ENCODE results near the gene FRMD8. TPM values are rescaled to one million over a fixed set of nuclear protein-coding genes. Genes with fewer than 3 reads are reported as not detected.

The FRMD8 gene
- total and polyA plus RNA-seq, 2 donors (not counting 3 experiments of a cell fraction or from before 2014, with no cell fraction given) = 36.4 to 53.9 TPM

- TF ChIP-seq CTCF (IDR thresholded peaks at IDR 0.05; ENCODE audit: extremely low read depth in 1 of 2, insufficient read depth in 1 of 2, low read depth in 1 of 2, low read length in 2 of 2) (no peak), POLR2AphosphoS5 (IDR thresholded peaks at IDR 0.05; ENCODE audit: insufficient read depth, low read depth, low read length) (no peak), EZH2 (IDR thresholded peaks at IDR 0.05; ENCODE audit: borderline replicate concordance, low read depth, low read length, severe bottlenecking) (no peak), MYC (IDR thresholded peaks at IDR 0.05; ENCODE audit: low read depth, low read length) (no peak), JUN (IDR thresholded peaks at IDR 0.05; ENCODE audit: borderline replicate concordance, insufficient read depth, insufficient read length, low read depth) (no peak), GATA2 (IDR thresholded peaks at IDR 0.05; ENCODE audit: insufficient read depth, insufficient read length, low read depth, low read length) (no peak), POLR2A (IDR thresholded peaks at IDR 0.05; ENCODE audit: low read depth, low read length) (no peak), FOS (IDR thresholded peaks at IDR 0.05; ENCODE audit: borderline replicate concordance, insufficient read depth, low read length) (no peak), MAX (IDR thresholded peaks at IDR 0.05; ENCODE audit: insufficient read depth, insufficient read length) (no peak)
Observed at GRCh38 chr11:65373839-65374580, 12.4 kb upstream of the FRMD8 start.

More at GRCh38 chr11:65373839-65374580, 12.4 kb upstream of the FRMD8 start:
- BruUV-seq (replicated peaks) = no TSS peak
- Histone ChIP-seq H3K9me1 (replicated peaks; ENCODE audit: control insufficient read depth, extremely low read depth, insufficient read depth, low read length) (no peaks in the 10 kb centered on the region), H3K79me2 (ENCODE audit: control insufficient read depth, insufficient read depth, low read length) (no peaks in the 10 kb centered on the region), H4K20me1 (replicated peaks; ENCODE audit: control insufficient read depth, extremely low read depth, insufficient read depth, low read length) (no peaks in the 10 kb centered on the region), H3K4me2 (ENCODE audit: insufficient read depth, low read length) (no peak overlapping the region), H3K27me3 (ENCODE audit: control insufficient read depth in 2 of 2, insufficient read depth in 2 of 2, low read length in 2 of 2) (no peaks in the 10 kb centered on the region), H3K4me3 (replicated peaks in 1 of 3; ENCODE audit: insufficient read depth in 1 of 3, low read depth in 1 of 3, low read length in 3 of 3) (no peak overlapping the region), H3K36me3 (ENCODE audit: control insufficient read depth in 2 of 2, extremely low read depth in 1 of 2, insufficient read depth in 2 of 2, low read length in 2 of 2) (no peaks in the 10 kb centered on the region), H2AFZ (ENCODE audit: low read depth, low read length) (no peak overlapping the region), H3K27ac (ENCODE audit: insufficient read depth, low read depth, low read length) (no peak overlapping the region), H3K9me3 (replicated peaks; ENCODE audit: control insufficient read depth, insufficient read depth, low read length) (no peaks in the 10 kb centered on the region), H3K4me1 (ENCODE audit: control insufficient read depth, extremely low read depth, insufficient read depth, low read length) (peaks cover 9% of the 10 kb centered on the region), H3K9ac (replicated peaks; ENCODE audit: extremely low read depth, insufficient read depth, low read length) (no peak overlapping the region)
- intact Hi-C loops (cut with micrococcal nuclease) (no loop called here), dilution Hi-C loops (cut with MboI; ENCODE audit: extremely low pct_ligation_motif_present, low sequenced_read_pairs) (no loop called here)
- POLR2A ChIA-PET = no interaction called here
- CTCF ChIA-PET = interaction anchor here (0.8 kb wide), 1 partner anchor 137 kb away, joined by 5 read pairs; no protein-coding TSS in a partner anchor
- no peak for DNase-seq (ENCODE audit: low read depth, low spot score)
- no peak for FAIRE-seq
